ELF-1 (cell line): ENCODE measurements around the gene FALEC.

ENCODE experiments used
- DNase-seq: peaks from one replicate; pipeline ENCODE4 v3.0.0-alpha.2; 2016; ENCODE audit warnings: low read depth, low spot score

The FALEC gene

GRCh38 chr1:150515328-150516049 lies at the start of gene FALEC:
Gene FALEC (plus strand): TSS chr1:150515752.
- DNase-seq = peak; percentile 99

DNA sequence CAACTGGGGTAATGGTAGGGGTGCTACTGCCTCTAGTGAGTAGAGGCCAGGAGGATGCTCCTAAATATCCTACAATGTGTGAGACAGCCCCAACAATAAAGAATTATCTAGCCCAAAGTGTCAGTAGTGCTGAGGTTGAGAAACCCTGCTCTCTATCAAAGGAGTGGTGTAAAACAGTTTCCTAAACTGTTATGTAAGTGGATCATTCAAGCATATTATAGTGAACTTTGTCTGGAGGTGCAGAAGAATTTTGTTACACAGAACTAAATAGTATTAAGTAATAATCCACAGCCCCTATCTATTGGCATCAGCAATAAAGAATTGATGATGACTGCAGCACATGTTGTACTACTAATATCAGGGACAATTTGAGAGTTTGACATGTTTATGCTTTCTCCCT lies 48.6 kb upstream of the FALEC start:
- no peak for DNase-seq

DNA sequence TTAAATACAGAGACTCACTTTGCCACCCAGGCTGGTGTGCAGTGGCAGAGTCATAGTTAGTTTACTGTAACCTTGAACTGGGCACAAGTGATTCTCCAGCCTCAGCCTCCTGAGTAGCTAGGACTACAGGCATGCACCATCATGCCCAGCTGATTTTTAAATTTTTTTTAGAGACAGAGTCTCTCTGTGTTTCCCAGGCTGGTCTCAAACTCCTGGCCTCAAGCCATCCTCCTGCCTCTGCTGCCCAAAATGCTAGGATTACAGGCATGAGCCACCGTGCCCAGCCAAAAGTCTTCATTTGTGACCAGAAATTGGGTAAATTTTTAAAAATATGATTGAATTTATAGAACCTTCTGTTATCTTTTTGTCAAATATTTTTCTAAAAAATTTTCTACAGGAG lies 46.3 kb upstream of the FALEC start:
- DNase-seq = no peak

GRCh38 chr1:150472601-150473200 lies 42.9 kb upstream of the FALEC start:
- DNase-seq = no peak

- DNase-seq = no peak
These were observed 41.9 kb upstream of the FALEC start for GRCh38 chr1:150473659-150474058.

GRCh38 chr1:150474869-150475268 lies 40.7 kb upstream of the FALEC start:
- no peak for DNase-seq

DNA sequence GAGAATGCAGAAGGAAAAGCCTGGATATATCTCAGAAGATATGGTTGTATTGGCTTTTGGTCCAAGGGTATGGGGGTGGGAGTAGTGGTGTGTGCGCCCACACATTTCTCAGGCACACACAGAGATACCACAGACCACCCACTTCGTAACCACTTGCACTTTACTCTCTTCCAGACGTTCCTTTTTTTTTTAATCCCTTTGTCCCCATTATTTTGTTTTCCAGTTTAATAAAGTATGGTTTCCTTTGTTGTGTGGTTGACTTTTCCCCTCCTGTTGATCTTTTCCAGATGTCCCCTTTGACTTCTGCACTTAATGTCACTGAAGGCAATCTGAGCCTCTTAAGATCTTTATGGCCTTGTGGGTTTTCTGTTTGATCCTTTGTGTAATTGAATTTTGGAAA lies 38.8 kb upstream of the FALEC start:
- DNase-seq = no peak

DNA sequence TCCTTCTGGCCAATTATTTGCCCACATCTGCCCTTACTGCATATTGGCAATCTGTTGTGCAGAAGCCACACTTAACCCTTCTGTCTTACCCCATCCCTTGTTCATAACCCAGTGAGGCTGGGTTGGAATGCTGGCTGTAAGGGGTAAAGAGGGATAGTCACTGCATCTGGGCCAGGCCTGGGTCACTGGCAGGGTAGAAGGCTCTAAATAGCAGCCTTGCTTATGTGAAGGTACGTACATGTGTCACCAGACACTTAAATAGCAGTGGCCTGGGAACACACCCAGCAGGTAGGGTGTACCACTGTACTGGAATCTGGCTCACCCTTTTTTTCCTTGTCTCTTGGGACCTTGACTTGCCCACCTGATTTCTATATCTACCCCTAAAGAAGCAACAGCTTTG lies 38.2 kb upstream of the FALEC start:
- DNase-seq = no peak

DNA sequence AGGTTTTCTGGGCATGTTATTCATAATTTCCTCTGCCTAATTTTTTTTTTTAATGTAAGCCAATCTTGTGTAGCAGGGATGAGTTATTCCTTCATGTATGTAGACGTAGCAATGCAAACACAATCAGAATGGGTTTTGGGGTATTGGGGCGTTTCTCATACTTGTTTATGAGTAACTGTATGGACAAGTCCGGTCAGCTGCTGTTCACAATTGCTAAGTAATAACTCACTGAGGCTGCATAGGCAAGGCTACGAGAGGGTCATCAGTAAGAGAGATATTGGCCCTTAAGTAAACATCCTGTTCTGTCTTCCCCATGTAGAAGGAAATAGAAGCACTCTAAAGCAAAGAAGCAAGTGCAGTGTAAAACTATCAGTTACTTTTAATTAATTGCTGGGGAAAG lies 37.8 kb upstream of the FALEC start:
- no peak for DNase-seq

- no peak for DNase-seq
These were observed 36.2 kb upstream of the FALEC start for GRCh38 chr1:150479370-150479769.

DNA sequence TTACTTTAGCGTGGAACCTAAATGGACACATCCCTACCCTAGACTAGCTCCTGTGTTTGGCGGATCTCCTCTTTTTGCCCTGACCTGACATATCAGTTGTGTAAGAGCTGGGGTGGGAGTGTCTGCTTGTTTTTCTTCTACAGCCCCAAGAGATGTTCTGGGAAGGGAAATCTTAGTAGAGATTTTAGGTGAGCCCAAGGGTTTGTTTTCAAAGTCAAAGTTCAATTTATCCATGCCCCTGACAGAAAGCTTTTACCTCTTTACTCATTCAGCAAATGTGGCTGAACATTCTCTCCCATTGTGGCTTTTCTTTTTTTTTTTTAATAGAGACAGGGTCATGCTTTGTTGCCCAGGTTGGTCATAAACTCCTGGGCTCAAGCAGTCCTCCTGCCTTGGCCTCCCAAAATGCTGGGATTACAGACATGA lies 35.6 kb upstream of the FALEC start:
- no peak for DNase-seq

- DNase-seq = no peak
These were observed 31.1 kb upstream of the FALEC start for GRCh38 chr1:150484431-150484830.

DNA sequence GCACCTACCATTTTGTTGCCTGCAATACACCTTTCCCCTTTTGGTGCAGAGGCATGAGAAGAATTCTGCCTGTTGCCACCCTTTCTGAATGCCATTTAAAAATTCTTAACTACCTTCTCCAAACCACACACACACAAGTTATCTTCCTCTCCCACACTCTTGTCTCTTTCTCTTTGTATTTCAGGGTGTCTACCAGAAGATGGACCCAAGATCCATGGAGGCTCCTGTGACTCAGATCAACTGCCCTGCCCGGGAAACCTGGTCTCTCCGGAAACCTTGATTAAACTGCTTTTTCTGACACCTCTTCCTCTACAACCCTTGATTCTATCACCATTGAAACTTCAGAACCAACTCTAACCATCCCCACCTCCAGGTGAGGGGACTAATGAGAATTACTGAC lies 30.7 kb upstream of the FALEC start:
- no peak for DNase-seq

- DNase-seq = peak; percentile 98
These were observed 28.4 kb upstream of the FALEC start, which contains the start of gene TARS2 for GRCh38 chr1:150486966-150487762. Gene TARS2 (plus strand): TSS chr1:150487419. CDS start chr1:150487451, 32 bp downstream.

DNA sequence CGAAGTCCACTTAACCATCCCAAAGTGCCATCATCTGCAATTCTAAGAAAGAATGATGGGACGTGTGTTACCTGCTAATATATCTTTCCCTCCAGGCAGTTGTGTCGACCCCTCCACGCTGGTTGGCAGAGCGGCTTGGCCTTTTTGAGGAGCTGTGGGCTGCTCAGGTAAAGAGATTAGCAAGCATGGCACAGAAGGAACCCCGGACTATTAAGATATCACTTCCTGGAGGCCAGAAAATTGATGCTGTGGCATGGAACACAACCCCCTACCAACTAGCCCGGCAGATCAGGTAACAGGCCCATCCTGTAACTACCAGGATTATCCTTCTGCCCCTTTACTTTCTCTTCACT lies 27.8 kb upstream of the FALEC start:
- DNase-seq = peak; percentile 12

DNA sequence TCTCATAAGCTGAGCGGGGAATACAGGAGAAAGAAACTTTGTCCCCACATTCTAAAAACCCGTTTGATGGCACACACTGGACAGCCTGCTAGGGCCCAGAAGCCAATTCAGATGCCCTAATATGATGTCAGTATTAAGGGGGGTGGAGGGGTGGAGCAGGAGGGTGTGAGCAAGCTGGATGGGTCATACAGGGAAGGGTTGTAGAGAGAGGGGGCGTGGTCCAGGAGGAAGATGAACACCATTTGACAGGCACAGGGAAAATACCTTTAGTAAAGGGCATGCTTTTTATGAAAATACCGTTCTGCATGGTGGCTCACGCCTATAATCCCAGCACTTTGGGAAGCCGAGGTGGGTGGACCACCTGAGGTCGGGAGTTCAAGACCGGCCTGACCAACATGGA lies 22.4 kb upstream of the FALEC start:
- no peak for DNase-seq

- DNase-seq = no peak
These were observed 17.2 kb upstream of the FALEC start for GRCh38 chr1:150498342-150498741.

DNA sequence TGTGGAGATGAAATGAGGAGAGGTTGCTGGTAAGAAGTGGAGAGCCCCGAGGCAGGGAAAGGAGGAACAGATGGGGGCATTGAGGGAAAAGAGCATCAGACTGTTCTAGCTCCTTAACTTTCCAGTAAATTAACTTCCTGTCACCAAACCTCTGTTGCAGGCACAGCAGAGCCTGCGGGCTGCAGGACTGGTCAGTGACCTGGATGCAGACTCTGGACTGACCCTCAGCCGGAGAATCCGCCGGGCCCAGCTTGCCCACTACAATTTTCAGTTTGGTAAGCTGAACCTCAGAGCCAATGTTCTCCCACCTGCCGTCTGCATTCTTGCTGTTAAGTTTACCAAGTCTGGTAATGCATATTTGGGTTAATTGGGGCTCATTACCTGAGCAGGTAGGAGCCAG lies 10.1 kb upstream of the FALEC start:
- DNase-seq = no peak

GRCh38 chr1:150507912-150508864 lies 7.4 kb upstream of the FALEC start, which contains the start of gene ECM1:
Gene ECM1 (plus strand): TSS chr1:150508109. CDS start chr1:150508210, 101 bp downstream.
- peak; percentile 37 for DNase-seq

DNA sequence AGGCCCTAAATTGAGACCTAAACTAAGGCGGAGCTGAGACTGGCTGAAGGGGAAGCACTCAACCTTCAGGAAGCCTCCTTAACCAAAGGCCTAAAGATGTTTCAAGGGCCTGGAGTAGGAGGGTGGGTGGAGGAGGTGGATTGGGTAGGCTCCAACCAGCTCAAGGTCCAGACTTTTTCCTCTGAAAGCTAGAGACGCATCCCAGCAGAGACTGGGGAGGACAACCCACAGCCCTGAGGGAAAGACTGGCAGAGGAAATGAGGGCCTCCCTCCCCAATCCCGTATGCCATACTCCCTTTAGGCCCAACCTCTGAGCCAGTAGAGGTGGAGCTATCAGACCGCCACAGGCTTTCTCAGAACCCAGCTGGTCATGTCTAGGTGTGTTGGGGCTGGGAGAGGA lies 6.6 kb upstream of the FALEC start:
- DNase-seq = no peak

DNA sequence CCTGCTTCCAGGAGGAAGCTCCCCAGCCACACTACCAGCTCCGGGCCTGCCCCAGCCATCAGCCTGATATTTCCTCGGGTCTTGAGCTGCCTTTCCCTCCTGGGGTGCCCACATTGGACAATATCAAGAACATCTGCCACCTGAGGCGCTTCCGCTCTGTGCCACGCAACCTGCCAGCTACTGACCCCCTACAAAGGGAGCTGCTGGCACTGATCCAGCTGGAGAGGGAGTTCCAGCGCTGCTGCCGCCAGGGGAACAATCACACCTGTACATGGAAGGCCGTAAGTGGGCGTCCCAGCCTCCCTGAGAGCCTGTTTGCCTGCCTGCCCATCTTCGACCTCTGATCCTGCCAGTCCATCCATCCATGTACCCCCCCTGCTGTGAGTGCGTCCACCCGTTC lies 4.0 kb upstream of the FALEC start:
- no peak for DNase-seq
